GM18505 (cell line): ENCODE data around the gene ATAD2B.
"Not testable (repeated sequence)": the region's sequence is repeated elsewhere in the genome, so short reads cannot be mapped to it uniquely, and the experiment has no call there.

Experiments
- ATAC-seq: cut with Tn5 transposase; IDR thresholded peaks from one replicate; pipeline ENCODE4 v1.9.1; 2021; ENCODE audit not compliant: unreplicated experiment
- POLR2A ChIP-seq: IDR thresholded peaks from 4 replicates; pipeline ENCODE4 v1.6.1; 2011; ENCODE audit warnings: borderline replicate concordance; ENCODE audit not compliant: insufficient read depth, insufficient read length; ENCODE audit errors: extremely low read depth

The ATAD2B gene

GRCh38 chr2:23926750-23927571, at the start of gene ATAD2B:
Gene ATAD2B, minus strand, starts transcription at chr2:23927123. Its CDS starts 353 bp downstream, at chr2:23926770.
- peak; percentile 96 for TF ChIP-seq POLR2A
- peak; percentile 78 for ATAC-seq

DNA sequence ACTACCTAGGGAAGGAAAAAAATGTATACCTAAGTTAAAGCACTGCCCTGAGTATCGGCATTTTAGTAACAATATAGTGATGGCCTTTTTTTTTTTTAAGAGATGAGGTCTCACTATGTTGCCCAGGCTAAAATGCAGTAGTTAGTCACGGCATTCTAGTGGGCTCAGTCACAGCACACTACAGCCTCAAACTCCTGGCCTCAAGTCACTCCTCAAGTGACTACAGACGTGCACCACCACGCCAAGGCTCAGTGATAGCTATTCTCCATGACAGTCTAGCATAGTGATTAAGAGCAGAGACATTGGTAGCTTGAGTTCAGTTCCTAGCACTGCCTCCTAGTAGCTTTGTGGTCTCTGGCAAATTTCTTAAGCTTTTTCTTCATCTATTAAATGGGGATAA, 40.9 kb upstream of the ATAD2B start:
- no peak for ATAC-seq
- TF ChIP-seq POLR2A, result no peak

- no peak for ATAC-seq
- TF ChIP-seq POLR2A, result no peak
Measured at GRCh38 chr2:23954325-23955014, 27.5 kb upstream of the ATAD2B start.

- no peak for ATAC-seq
- no peak for TF ChIP-seq POLR2A
Measured at GRCh38 chr2:23953625-23954024, 26.7 kb upstream of the ATAD2B start.

GRCh38 chr2:23952558-23952957, 25.6 kb upstream of the ATAD2B start:
- not testable (repeated sequence) for ATAC-seq

DNA sequence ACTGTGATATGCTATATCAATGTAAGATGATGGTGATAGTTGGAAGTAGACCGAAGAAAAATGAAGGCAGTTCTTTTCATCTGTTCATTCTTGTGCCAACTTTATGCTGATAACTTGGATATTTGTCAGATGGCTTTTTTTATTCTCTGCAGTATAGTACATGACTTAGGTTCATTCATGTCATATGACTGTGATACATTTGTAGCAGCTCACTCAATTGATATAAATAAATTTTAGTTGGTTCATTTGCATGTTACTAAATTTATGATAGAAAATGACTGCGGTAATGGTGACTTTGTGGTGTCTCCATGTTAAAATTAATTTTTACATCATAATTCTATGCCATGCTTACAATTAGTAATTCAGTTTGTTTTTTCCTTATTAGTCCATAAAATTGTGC, 20.4 kb upstream of the ATAD2B start:
- no peak for TF ChIP-seq POLR2A
- ATAC-seq, result no peak

GRCh38 chr2:23944976-23945375, 18.1 kb upstream of the ATAD2B start:
- no peak for TF ChIP-seq POLR2A
- no peak for ATAC-seq

GRCh38 chr2:23944527-23944926, 17.6 kb upstream of the ATAD2B start:
- no peak for ATAC-seq
- TF ChIP-seq POLR2A, result no peak

GRCh38 chr2:23943666-23944065, 16.7 kb upstream of the ATAD2B start:
- ATAC-seq, result no peak
- no peak for TF ChIP-seq POLR2A

DNA sequence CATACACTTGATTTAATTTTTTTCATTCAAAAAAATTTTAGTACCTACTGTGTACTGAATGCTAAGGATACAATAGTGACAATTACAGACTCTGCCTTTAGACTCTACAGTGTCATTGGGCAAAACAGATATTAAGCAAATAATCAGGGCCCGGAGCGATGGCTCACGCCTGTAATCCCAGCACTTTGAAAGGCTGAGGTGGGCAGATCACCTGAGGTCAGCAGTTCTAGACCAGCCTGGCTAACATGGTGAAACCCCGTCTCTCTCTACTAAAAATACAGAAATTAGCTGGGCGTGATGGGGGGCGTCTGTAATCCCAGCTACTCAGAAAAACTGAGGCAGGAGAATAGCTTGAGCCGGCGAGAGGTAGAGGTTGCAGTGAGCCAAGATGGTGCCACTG, 14.7 kb upstream of the ATAD2B start:
- no peak for TF ChIP-seq POLR2A
- no peak for ATAC-seq

GRCh38 chr2:23940718-23941620, 14.0 kb upstream of the ATAD2B start:
- peak; percentile 55 for ATAC-seq
- no peak for TF ChIP-seq POLR2A

DNA sequence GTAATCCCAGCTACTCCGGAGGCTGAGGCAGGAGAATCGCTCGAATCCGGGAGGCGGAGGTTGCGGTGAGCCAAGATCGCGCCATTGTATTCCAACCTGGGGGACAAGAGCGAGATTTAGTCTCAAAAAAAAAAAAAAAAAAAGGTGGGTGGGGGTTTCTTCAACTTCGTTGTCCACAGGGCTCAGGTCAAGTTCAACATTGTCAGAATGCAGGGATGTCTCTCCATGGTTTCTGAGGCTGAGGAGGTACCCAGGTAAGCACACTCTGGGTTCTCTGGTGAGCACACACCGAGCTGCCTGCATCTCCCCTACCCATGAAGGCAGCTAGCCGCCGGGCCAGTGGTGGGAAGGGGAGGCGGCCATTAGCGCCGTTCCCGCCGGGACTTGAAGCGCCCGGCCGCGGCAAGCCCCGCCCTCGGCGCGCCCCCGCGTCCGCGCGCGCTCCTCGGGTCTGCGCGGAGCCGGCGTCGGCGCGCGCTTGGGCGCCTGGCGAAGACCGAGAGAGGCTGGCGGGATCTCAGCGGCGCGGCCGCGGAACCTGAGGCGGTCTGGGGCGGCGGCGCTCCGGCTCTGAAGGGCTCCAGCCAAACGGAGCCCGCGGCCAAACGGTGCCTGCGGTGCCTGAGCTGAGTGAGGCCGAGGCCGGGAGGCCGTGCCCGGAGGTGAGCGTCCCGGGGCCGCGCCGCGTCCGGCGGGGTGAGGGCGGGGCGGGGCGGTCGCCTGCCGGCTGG, 13.2 kb upstream of the ATAD2B start, which contains the start of gene UBXN2A:
Gene UBXN2A, plus strand, starts transcription at position 477 of the 731 bp plus-strand sequence. CDS start 17,852 bp downstream, outside the sequence.
- peak; percentile 84 for TF ChIP-seq POLR2A
- peak; percentile 76 for ATAC-seq

DNA sequence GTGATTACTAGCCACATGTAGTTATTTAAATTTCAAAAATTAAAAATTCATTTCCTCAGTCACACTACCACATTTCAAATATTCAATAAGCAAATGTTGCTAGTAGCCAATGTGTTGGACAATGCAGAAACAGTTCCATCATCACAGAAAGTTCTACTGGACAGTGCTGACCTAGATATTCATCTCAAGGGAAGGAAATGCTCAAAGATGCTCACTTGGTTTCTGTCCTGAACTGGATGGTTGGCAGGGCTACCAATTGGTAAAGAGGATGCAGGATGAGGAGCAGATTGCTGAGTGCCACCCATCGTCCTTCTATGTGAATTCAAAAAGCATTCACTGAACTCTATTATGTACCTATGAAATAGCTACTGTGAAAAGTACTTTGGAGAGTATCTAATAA, 7.3 kb upstream of the ATAD2B start:
- no peak for ATAC-seq
- TF ChIP-seq POLR2A, result no peak

DNA sequence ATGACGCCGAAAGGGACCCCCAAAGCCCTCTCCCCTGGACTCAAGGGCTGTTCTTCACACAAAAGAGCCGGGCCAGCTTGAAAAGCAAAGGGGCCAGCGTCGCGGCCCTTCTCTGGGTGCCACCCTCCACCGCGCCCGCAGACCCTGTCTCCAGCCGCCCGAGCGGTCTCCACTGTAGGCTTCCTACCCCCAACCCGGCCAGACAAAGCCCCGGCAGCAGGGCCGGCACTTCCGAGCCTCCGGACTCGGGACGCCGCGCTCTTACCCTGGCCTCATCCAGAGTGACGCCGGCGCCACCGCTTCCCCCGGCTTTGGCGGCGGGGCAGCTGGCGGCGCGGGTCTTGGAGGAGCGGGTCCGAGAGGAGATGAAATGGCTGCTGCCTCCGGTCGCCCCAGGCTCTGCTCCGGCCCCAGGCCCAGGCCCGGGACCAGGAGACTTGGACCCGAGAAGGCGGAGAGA, 603 bp downstream of the ATAD2B start:
- no peak for TF ChIP-seq POLR2A
- peak; percentile 31 for ATAC-seq
